ENCODE data around the gene SUN3.
"Not testable (repeated sequence)": the region's sequence is repeated elsewhere in the genome, so short reads cannot be mapped to it uniquely, and the experiment has no call there.

Gene SUN3

GRCh38 chr7:48009257-48009656, 19.6 kb downstream of the SUN3 start:
- no peaks in the 10 kb centered on the region for H3K9me3 Mint-ChIP-seq
- no peak overlapping the region for H3K4me3 Mint-ChIP-seq
- H3K27me3 Mint-ChIP-seq, result peaks cover 11% of the 10 kb centered on the region
- H3K36me3 Mint-ChIP-seq, result no peaks in the 10 kb centered on the region
- no peak for ATAC-seq (ENCODE audit: low read depth)
- H3K27ac Mint-ChIP-seq, result no peak overlapping the region
- H3K4me1 Mint-ChIP-seq, result peaks cover 10% of the 10 kb centered on the region
- no peak for DNase-seq (ENCODE audit: low spot score in 2 of 2)

GRCh38 chr7:48006866-48007265, 22.0 kb downstream of the SUN3 start:
- ATAC-seq (ENCODE audit: low read depth), result no peak

GRCh38 chr7:48004638-48005037, 24.3 kb downstream of the SUN3 start:
- H3K27ac Mint-ChIP-seq, result no peak overlapping the region
- DNase-seq (ENCODE audit: low spot score in 2 of 2) (no peak), ATAC-seq (ENCODE audit: low read depth) (no peak)
- no peaks in the 10 kb centered on the region for H3K9me3 Mint-ChIP-seq
- no peaks in the 10 kb centered on the region for H3K36me3 Mint-ChIP-seq
- no peak overlapping the region for H3K4me3 Mint-ChIP-seq
- no peaks in the 10 kb centered on the region for H3K4me1 Mint-ChIP-seq
- H3K27me3 Mint-ChIP-seq, result peaks cover 19% of the 10 kb centered on the region

More at GRCh38 chr7:48006866-48007265, 22.0 kb downstream of the SUN3 start:
- H3K9me3 Mint-ChIP-seq, result no peaks in the 10 kb centered on the region
- H3K27ac Mint-ChIP-seq, result no peak overlapping the region
- H3K4me1 Mint-ChIP-seq, result peaks cover 10% of the 10 kb centered on the region
- no peak for DNase-seq (ENCODE audit: low spot score in 2 of 2)
- no peak overlapping the region for H3K4me3 Mint-ChIP-seq
- H3K36me3 Mint-ChIP-seq, result no peaks in the 10 kb centered on the region
- H3K27me3 Mint-ChIP-seq, result peaks cover 17% of the 10 kb centered on the region

DNA sequence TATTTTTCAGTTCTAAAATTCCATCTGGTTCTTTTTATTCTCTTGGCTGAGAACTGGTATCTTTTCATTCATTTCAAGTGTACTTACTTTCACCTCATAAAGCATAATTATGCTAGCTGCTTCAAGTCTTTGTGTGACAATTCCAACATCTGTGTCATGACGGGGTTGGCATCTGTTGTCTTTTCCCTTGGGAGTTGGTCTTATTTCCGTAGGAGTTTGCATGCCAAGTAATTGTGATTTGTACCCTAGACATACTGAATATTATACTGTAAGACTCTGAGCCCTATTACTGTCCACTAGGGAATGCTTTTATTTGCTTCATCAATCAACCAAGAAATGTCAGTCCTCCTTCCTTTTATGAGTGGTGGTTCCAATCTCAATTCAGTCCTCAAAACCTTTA, 24.9 kb downstream of the SUN3 start:
- Mint-ChIP-seq H3K9me3 (no peaks in the 10 kb centered on the region), H3K4me3 (no peak overlapping the region), H3K36me3 (no peaks in the 10 kb centered on the region), H3K27me3 (peaks cover 19% of the 10 kb centered on the region), H3K27ac (no peak overlapping the region), H3K4me1 (no peaks in the 10 kb centered on the region)
- DNase-seq (ENCODE audit: low spot score in 2 of 2), result no peak
- no peak for ATAC-seq (ENCODE audit: low read depth)

GRCh38 chr7:48000164-48000563, 28.7 kb downstream of the SUN3 start:
- not testable (repeated sequence) for H3K9me3 Mint-ChIP-seq; H3K4me1 Mint-ChIP-seq; H3K36me3 Mint-ChIP-seq; H3K4me3 Mint-ChIP-seq; ATAC-seq (ENCODE audit: low read depth); H3K27ac Mint-ChIP-seq; DNase-seq (ENCODE audit: low spot score in 2 of 2)
- peaks cover 14% of the 10 kb centered on the region for H3K27me3 Mint-ChIP-seq

DNA sequence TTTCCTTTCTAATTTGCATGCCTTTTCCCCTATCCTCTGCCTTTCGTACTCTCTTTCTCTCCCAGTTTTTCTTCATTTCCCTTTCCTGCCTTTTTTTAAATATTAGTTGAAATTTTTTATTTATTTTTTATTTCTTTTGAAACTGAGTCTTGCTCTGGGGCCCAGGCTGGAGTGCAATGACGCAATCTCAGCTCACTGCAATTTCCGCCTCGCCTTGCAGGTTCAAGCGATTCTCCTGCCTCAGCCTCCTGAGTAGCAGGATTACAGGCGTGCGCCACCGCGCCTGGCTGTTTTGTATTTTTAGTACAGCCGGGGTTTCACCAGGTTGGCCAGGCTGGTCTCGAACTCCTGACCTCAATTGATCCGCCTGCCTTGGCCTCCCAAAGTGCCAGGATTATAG, 29.5 kb downstream of the SUN3 start:
- Mint-ChIP-seq H3K27ac (no peak overlapping the region), H3K27me3 (peaks cover 8% of the 10 kb centered on the region), H3K9me3 (peaks cover 6% of the 10 kb centered on the region), H3K36me3 (no peaks in the 10 kb centered on the region), H3K4me1 (no peaks in the 10 kb centered on the region), H3K4me3 (no peak overlapping the region)
- ATAC-seq (ENCODE audit: low read depth) (no peak), DNase-seq (ENCODE audit: low spot score in 2 of 2) (no peak)

DNA sequence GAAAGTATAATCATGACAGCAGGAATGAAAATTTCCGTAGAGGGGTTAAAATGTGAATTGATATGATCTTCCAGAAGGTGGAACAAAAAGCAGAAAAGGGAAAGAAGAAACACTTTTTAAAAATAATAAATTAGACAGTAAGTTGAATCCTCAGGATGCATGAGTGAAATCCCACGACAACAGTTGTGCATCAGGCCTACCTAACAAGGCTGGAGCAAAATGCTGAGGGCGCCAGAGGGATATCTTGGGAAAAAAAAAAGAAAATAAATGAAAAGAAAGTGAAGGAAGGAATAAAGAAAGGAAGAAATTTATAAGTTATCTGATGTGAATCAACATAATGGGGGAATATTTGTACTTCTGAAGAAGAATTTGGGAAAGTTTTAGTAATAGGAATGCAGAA, 36.5 kb downstream of the SUN3 start:
- peaks cover 6% of the 10 kb centered on the region for H3K9me3 Mint-ChIP-seq
- H3K27me3 Mint-ChIP-seq, result no peaks in the 10 kb centered on the region
- ATAC-seq (ENCODE audit: low read depth), result no peak
- H3K27ac Mint-ChIP-seq, result peak overlapping the region; percentile 88
- H3K36me3 Mint-ChIP-seq, result no peaks in the 10 kb centered on the region
- H3K4me3 Mint-ChIP-seq, result peak overlapping the region; percentile 95
- DNase-seq (ENCODE audit: low spot score in 2 of 2), result no peak
- peaks cover 11% of the 10 kb centered on the region for H3K4me1 Mint-ChIP-seq

GRCh38 chr7:47991741-47992311, 37.1 kb downstream of the SUN3 start:
- Mint-ChIP-seq H3K27ac (peak overlapping the region; percentile 88), H3K36me3 (no peaks in the 10 kb centered on the region), H3K4me3 (peak overlapping the region; percentile 95), H3K27me3 (no peaks in the 10 kb centered on the region), H3K9me3 (peaks cover 6% of the 10 kb centered on the region), H3K4me1 (peaks cover 11% of the 10 kb centered on the region)
- DNase-seq (ENCODE audit: low spot score in 2 of 2), result peak; percentile 77 to 80
- peak; percentile 98 for ATAC-seq (ENCODE audit: low read depth)

- H3K4me3 Mint-ChIP-seq, result peak overlapping the region; percentile 95
- H3K9me3 Mint-ChIP-seq, result peaks cover 6% of the 10 kb centered on the region
- DNase-seq (ENCODE audit: low spot score in 2 of 2) (no peak), ATAC-seq (ENCODE audit: low read depth) (no peak)
- H3K27me3 Mint-ChIP-seq, result no peaks in the 10 kb centered on the region
- H3K4me1 Mint-ChIP-seq, result peaks cover 11% of the 10 kb centered on the region
- peak overlapping the region; percentile 88 for H3K27ac Mint-ChIP-seq
- no peaks in the 10 kb centered on the region for H3K36me3 Mint-ChIP-seq
Measured at GRCh38 chr7:47991270-47991669, 37.6 kb downstream of the SUN3 start.

DNA sequence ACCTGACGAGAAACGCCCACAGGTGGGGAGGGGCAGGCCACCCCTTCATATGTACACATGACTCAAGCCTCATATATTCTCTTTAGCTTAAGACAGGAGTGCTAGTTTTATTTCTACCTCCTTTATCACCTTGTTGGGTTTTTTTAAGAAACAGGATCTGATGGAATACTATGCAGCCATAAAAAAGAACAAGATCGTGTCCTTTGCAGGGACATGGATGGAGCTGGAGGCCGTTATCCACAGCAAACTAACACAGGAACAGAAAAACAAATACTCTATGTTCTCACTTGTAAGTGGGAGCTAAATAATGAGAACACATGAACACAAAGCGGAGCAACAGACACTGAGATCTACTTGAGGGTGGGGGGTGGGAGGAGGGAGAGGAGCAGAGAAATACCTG, 38.3 kb downstream of the SUN3 start:
- Mint-ChIP-seq H3K4me3 (no peak overlapping the region), H3K4me1 (peaks cover 11% of the 10 kb centered on the region), H3K27ac (no peak overlapping the region), H3K9me3 (peaks cover 6% of the 10 kb centered on the region), H3K27me3 (no peaks in the 10 kb centered on the region), H3K36me3 (no peaks in the 10 kb centered on the region)
- ATAC-seq (ENCODE audit: low read depth), result no peak
- DNase-seq (ENCODE audit: low spot score in 2 of 2), result no peak

- H3K4me3 Mint-ChIP-seq; H3K9me3 Mint-ChIP-seq; ATAC-seq (ENCODE audit: low read depth); H3K27ac Mint-ChIP-seq; H3K27me3 Mint-ChIP-seq; DNase-seq (ENCODE audit: low spot score in 2 of 2); H3K36me3 Mint-ChIP-seq: not testable (repeated sequence)
- peaks cover 11% of the 10 kb centered on the region for H3K4me1 Mint-ChIP-seq
Measured at GRCh38 chr7:47989607-47990400, 39.1 kb downstream of the SUN3 start.

- Mint-ChIP-seq H3K27me3 (no peaks in the 10 kb centered on the region), H3K9me3 (no peaks in the 10 kb centered on the region), H3K27ac (no peak overlapping the region), H3K4me1 (peaks cover 11% of the 10 kb centered on the region), H3K36me3 (no peaks in the 10 kb centered on the region), H3K4me3 (no peak overlapping the region)
- ATAC-seq (ENCODE audit: low read depth), result no peak
- DNase-seq (ENCODE audit: low spot score in 2 of 2), result no peak
Measured at GRCh38 chr7:47988496-47989386, 40.2 kb downstream of the SUN3 start.

GRCh38 chr7:47982610-47983009, 46.3 kb downstream of the SUN3 start:
- peaks cover 13% of the 10 kb centered on the region for H3K4me1 Mint-ChIP-seq

DNA sequence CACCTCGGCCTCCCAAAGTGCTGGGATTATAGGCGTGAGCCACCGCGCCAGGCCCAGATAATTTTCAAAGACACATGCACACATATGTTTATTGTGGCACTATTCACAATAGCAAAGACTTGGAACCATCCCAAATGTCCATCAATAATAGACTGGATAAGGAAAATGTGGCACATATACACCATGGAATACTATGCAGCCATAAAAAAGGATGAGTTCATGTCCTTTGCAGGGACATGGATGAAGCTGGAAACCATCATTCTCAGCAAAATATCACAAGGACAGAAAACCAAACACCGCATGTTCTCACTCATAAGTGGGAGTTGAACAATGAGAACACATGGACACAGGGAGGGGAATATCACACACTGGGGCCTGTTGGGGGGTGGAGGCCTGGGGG, 48.3 kb downstream of the SUN3 start:
- H3K4me1 Mint-ChIP-seq, result peaks cover 16% of the 10 kb centered on the region

More at GRCh38 chr7:47982610-47983009, 46.3 kb downstream of the SUN3 start:
- peak overlapping the region; percentile 20 for H3K27ac Mint-ChIP-seq
- no peak for DNase-seq (ENCODE audit: low spot score in 2 of 2)
- ATAC-seq (ENCODE audit: low read depth), result no peak
- no peak overlapping the region for H3K4me3 Mint-ChIP-seq
- peaks cover 7% of the 10 kb centered on the region for H3K36me3 Mint-ChIP-seq
- H3K9me3 Mint-ChIP-seq, result no peaks in the 10 kb centered on the region
- no peaks in the 10 kb centered on the region for H3K27me3 Mint-ChIP-seq

More for the DNA sequence above, 48.3 kb downstream of the SUN3 start:
- H3K27ac Mint-ChIP-seq; DNase-seq (ENCODE audit: low spot score in 2 of 2); ATAC-seq (ENCODE audit: low read depth); H3K4me3 Mint-ChIP-seq; H3K9me3 Mint-ChIP-seq; H3K27me3 Mint-ChIP-seq: not testable (repeated sequence)
- H3K36me3 Mint-ChIP-seq, result peaks cover 14% of the 10 kb centered on the region
